ENCODE results near the gene TMEM120B.

Gene TMEM120B

DNA sequence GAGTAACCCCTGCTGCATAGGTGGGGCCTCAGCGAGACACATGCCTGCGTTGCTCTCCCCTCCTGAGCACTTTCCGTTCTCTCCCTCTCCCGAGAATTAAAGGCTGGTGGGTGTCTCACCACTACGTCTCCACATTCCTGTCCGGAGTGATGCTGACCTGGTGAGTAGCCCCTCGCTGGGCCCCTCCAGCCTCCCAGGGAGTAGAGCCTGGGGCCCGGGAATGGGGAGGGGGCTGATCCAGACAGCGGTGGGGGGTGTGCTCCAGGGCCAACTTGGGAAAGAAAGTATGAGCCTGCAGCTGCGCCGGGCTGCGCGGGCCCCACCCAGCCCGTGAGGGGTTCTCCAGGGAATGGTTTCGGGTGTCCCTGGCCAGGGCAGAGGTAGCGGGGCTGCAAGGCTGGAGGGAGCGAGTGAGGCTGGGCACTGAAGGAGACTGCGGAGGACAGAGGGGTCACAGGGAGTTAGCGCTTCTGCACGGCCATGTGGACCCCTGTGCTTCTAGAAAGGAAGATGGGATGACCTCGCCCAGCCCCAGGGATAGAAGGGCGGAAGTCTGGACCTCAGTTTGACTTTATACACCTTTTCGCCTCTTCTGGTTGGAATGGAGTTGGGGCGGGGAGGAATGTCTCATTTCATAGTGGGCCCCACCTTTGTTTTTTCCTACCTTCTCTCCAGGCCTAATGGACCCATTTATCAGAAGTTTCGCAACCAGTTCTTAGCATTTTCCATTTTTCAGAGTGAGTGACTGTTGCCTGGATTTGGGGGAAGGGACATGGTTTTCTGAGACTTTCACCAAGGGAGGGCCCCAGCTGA is 58.5 kb downstream of the TMEM120B start:
- Histone ChIP-seq H3K27ac (ENCODE audit: low read depth in 2 of 2, low read length in 2 of 2) (no peak overlapping the region), H3K9ac (ENCODE audit: low read depth in 1 of 2, low read length in 2 of 2) (no peak overlapping the region), H3K4me1 (ENCODE audit: control insufficient read depth in 2 of 2, insufficient read depth in 2 of 2, low read length in 2 of 2) (peaks cover 5 to 8% of the 10 kb centered on the region in 2 donors), H3K4me3 (ENCODE audit: low read length in 2 of 2) (no peak overlapping the region), H3K36me3 (ENCODE audit: control insufficient read depth in 2 of 2, insufficient read depth in 2 of 2, low read length in 2 of 2) (no peaks in the 10 kb centered on the region), H3K27me3 (ENCODE audit: control insufficient read depth in 2 of 2, insufficient read depth in 2 of 2, low read length in 2 of 2) (no peaks in the 10 kb centered on the region), H3K9me3 (ENCODE audit: control insufficient read depth in 2 of 2, low read length in 2 of 2) (no peaks in the 10 kb centered on the region)

DNA sequence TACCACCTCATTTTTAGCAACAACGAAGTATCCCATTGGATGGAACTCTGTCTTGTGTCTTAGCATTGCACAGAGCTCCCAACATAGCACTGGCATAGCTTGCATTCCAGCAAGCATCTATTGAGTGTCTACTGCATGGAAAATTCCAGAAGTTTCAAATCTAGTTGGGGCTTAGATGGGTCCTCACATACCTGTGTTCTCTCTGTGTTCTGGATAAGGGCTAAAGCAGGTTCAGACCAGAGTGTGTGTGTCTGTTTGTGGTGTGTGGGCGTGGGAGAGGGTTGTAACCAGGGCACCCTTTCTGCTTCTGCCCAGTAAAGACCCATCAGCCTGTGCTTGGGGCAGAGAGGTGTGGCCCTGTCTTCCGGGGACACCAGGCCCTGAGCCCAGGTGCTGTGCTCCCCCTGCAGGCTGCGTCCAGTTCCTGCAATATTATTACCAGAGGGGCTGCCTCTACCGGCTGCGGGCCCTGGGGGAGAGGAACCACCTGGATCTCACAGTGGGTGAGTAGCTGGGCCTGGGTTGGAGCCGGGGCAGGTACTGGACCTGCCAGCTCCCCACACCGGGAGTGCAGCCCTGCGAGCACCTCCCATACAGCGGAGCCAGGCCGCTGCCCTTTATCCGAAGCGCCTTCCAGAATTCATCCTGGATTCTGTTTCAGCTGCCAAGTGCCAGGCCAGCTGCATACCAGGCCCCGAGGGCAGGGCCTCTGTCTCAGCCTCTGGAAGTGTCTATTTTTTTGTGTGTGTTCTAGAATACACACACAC is 60.6 kb downstream of the TMEM120B start:
- Histone ChIP-seq H3K9ac (ENCODE audit: low read depth in 1 of 2, low read length in 2 of 2) (peak overlapping the region in 1 of 2 donors; percentile 1), H3K27me3 (ENCODE audit: control insufficient read depth in 2 of 2, insufficient read depth in 2 of 2, low read length in 2 of 2) (no peaks in the 10 kb centered on the region), H3K4me1 (ENCODE audit: control insufficient read depth in 2 of 2, insufficient read depth in 2 of 2, low read length in 2 of 2) (peaks cover 9 to 12% of the 10 kb centered on the region in 2 donors), H3K27ac (ENCODE audit: low read depth in 2 of 2, low read length in 2 of 2) (no peak overlapping the region), H3K9me3 (ENCODE audit: control insufficient read depth in 2 of 2, low read length in 2 of 2) (no peaks in the 10 kb centered on the region), H3K4me3 (ENCODE audit: low read length in 2 of 2) (no peak overlapping the region), H3K36me3 (ENCODE audit: control insufficient read depth in 2 of 2, insufficient read depth in 2 of 2, low read length in 2 of 2) (peaks cover 0 to 1% of the 10 kb centered on the region in 2 donors)

DNA sequence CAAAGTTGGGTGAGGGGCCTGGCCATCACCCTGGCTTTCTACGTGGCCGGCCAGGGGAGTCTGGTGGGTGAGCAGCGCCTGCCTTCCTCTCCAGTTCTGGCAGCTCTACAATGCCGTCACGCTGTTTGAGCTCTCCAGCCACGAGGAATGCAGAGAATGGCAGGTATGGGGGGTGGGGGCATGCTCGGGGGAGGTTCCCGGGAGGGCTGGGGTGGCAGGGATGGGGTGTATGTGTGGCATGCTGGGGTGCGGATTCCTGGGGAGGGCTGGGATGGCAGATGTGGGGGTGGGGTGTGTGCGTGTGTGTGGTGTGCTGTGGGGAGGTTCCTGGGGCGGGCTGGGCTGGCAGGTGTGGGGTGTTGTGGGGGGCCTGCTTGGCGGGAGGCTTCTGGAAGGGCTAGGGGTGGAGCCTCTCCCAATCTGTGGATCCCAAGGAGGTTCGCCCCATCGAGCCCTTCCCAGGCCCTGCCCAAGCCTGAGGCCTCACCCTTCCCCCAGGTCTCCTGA is 62.5 kb downstream of the TMEM120B start:
- Histone ChIP-seq H3K9ac (ENCODE audit: low read depth in 1 of 2, low read length in 2 of 2) (no peak overlapping the region), H3K9me3 (ENCODE audit: control insufficient read depth in 2 of 2, low read length in 2 of 2) (no peaks in the 10 kb centered on the region), H3K4me1 (ENCODE audit: control insufficient read depth in 2 of 2, insufficient read depth in 2 of 2, low read length in 2 of 2) (peaks cover 9% of the 10 kb centered on the region in 2 donors), H3K36me3 (ENCODE audit: control insufficient read depth in 2 of 2, insufficient read depth in 2 of 2, low read length in 2 of 2) (peaks cover 1 to 4% of the 10 kb centered on the region in 2 donors), H3K27me3 (ENCODE audit: control insufficient read depth in 2 of 2, insufficient read depth in 2 of 2, low read length in 2 of 2) (no peaks in the 10 kb centered on the region), H3K4me3 (ENCODE audit: low read length in 2 of 2) (no peak overlapping the region), H3K27ac (ENCODE audit: low read depth in 2 of 2, low read length in 2 of 2) (no peak overlapping the region)

DNA sequence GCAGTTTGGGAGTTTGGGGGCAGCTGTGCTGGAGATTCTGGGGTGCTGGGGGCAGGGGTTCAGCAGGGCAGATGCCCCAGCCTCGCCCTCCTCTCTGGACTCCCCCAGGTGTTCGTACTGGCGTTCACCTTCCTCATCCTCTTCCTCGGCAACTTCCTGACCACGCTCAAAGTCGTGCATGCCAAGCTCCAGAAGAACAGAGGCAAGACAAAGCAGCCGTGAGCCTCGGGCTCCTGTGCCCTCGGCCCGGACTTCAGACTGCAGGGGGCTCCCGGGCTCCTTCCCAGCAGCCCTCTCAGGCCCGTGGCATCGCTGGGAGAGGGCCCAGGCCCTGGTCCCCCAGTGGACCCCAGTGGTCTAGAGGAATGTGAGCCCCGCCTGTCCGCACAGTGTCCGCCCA is 62.9 kb downstream of the TMEM120B start:
- Histone ChIP-seq H3K4me1 (ENCODE audit: control insufficient read depth in 2 of 2, insufficient read depth in 2 of 2, low read length in 2 of 2) (peaks cover 7% of the 10 kb centered on the region in 2 donors), H3K27me3 (ENCODE audit: control insufficient read depth in 2 of 2, insufficient read depth in 2 of 2, low read length in 2 of 2) (no peaks in the 10 kb centered on the region), H3K4me3 (ENCODE audit: low read length in 2 of 2) (no peak overlapping the region), H3K9me3 (ENCODE audit: control insufficient read depth in 2 of 2, low read length in 2 of 2) (no peaks in the 10 kb centered on the region), H3K36me3 (ENCODE audit: control insufficient read depth in 2 of 2, insufficient read depth in 2 of 2, low read length in 2 of 2) (peaks cover 4% of the 10 kb centered on the region in 2 donors), H3K27ac (ENCODE audit: low read depth in 2 of 2, low read length in 2 of 2) (no peak overlapping the region), H3K9ac (ENCODE audit: low read depth in 1 of 2, low read length in 2 of 2) (no peak overlapping the region)

- Histone ChIP-seq H3K4me3 (ENCODE audit: low read length in 2 of 2) (no peak overlapping the region), H3K36me3 (ENCODE audit: control insufficient read depth in 2 of 2, insufficient read depth in 2 of 2, low read length in 2 of 2) (peaks cover 4% of the 10 kb centered on the region in 2 donors), H3K27me3 (ENCODE audit: control insufficient read depth in 2 of 2, insufficient read depth in 2 of 2, low read length in 2 of 2) (no peaks in the 10 kb centered on the region), H3K9ac (ENCODE audit: low read depth in 1 of 2, low read length in 2 of 2) (no peak overlapping the region), H3K9me3 (ENCODE audit: control insufficient read depth in 2 of 2, low read length in 2 of 2) (no peaks in the 10 kb centered on the region), H3K4me1 (ENCODE audit: control insufficient read depth in 2 of 2, insufficient read depth in 2 of 2, low read length in 2 of 2) (peaks cover 7 to 9% of the 10 kb centered on the region in 2 donors), H3K27ac (ENCODE audit: low read depth in 2 of 2, low read length in 2 of 2) (no peak overlapping the region)
Measured at GRCh38 chr12:121776190-121777098, 63.9 kb downstream of the TMEM120B start.

GRCh38 chr12:121778567-121779421 is 66.2 kb downstream of the TMEM120B start:
- no peak overlapping the region for H3K27ac ChIP-seq (ENCODE audit: low read depth in 2 of 2, low read length in 2 of 2)
- H3K4me1 ChIP-seq (ENCODE audit: control insufficient read depth in 2 of 2, insufficient read depth in 2 of 2, low read length in 2 of 2) = peaks cover 3 to 12% of the 10 kb centered on the region in 2 donors
- H3K9ac ChIP-seq (ENCODE audit: low read depth in 1 of 2, low read length in 2 of 2) = no peak overlapping the region
- no peak overlapping the region for H3K4me3 ChIP-seq (ENCODE audit: low read length in 2 of 2)
- no peaks in the 10 kb centered on the region for H3K27me3 ChIP-seq (ENCODE audit: control insufficient read depth in 2 of 2, insufficient read depth in 2 of 2, low read length in 2 of 2)
- no peaks in the 10 kb centered on the region for H3K9me3 ChIP-seq (ENCODE audit: control insufficient read depth in 2 of 2, low read length in 2 of 2)
- H3K36me3 ChIP-seq (ENCODE audit: control insufficient read depth in 2 of 2, insufficient read depth in 2 of 2, low read length in 2 of 2) = peaks cover 4% of the 10 kb centered on the region in 2 donors

DNA sequence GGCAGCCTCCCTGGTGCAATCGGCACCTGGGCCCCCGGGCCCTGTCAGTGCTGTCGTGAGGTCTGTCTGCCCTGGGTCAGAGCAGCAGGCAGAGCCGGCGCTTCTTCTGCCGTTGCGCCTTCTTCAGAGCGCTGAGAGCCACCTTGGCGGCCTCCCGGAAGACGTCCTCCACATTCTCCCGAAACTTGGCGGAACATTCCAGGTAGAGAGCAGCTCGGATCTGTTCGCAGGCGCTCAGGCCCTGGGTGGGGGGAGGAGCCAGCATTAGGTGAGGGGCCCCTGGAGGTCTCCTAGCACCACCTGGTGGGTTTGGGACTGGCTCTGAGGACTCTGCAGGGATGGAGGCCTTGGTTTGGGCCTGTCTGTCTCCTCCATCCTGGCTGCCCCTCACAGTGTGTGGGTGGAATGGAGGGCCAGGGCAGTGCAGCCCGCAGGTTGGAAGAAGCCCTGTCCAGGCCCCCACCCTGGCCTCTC is 66.9 kb downstream of the TMEM120B start:
- Histone ChIP-seq H3K4me3 (ENCODE audit: low read length in 2 of 2) (no peak overlapping the region), H3K27me3 (ENCODE audit: control insufficient read depth in 2 of 2, insufficient read depth in 2 of 2, low read length in 2 of 2) (no peaks in the 10 kb centered on the region), H3K9ac (ENCODE audit: low read depth in 1 of 2, low read length in 2 of 2) (no peak overlapping the region), H3K4me1 (ENCODE audit: control insufficient read depth in 2 of 2, insufficient read depth in 2 of 2, low read length in 2 of 2) (peaks cover 3 to 12% of the 10 kb centered on the region in 2 donors), H3K9me3 (ENCODE audit: control insufficient read depth in 2 of 2, low read length in 2 of 2) (no peaks in the 10 kb centered on the region), H3K27ac (ENCODE audit: low read depth in 2 of 2, low read length in 2 of 2) (no peak overlapping the region), H3K36me3 (ENCODE audit: control insufficient read depth in 2 of 2, insufficient read depth in 2 of 2, low read length in 2 of 2) (peaks cover 4% of the 10 kb centered on the region in 2 donors)

GRCh38 chr12:121780429-121780828 is 67.9 kb downstream of the TMEM120B start:
- no peaks in the 10 kb centered on the region for H3K27me3 ChIP-seq (ENCODE audit: control insufficient read depth in 2 of 2, insufficient read depth in 2 of 2, low read length in 2 of 2)
- peaks cover 4% of the 10 kb centered on the region in 2 donors for H3K36me3 ChIP-seq (ENCODE audit: control insufficient read depth in 2 of 2, insufficient read depth in 2 of 2, low read length in 2 of 2)
- H3K27ac ChIP-seq (ENCODE audit: low read depth in 2 of 2, low read length in 2 of 2) = no peak overlapping the region
- H3K4me3 ChIP-seq (ENCODE audit: low read length in 2 of 2) = no peak overlapping the region
- no peak overlapping the region for H3K9ac ChIP-seq (ENCODE audit: low read depth in 1 of 2, low read length in 2 of 2)
- H3K4me1 ChIP-seq (ENCODE audit: control insufficient read depth in 2 of 2, insufficient read depth in 2 of 2, low read length in 2 of 2) = peaks cover 3 to 12% of the 10 kb centered on the region in 2 donors
- no peaks in the 10 kb centered on the region for H3K9me3 ChIP-seq (ENCODE audit: control insufficient read depth in 2 of 2, low read length in 2 of 2)

- peak overlapping the region in 1 of 2 donors; percentile 43 for H3K27ac ChIP-seq (ENCODE audit: low read depth in 2 of 2, low read length in 2 of 2)
- H3K4me3 ChIP-seq (ENCODE audit: low read length in 2 of 2) = peak overlapping the region in 1 of 2 donors; percentile 4
- no peaks in the 10 kb centered on the region for H3K9me3 ChIP-seq (ENCODE audit: control insufficient read depth in 2 of 2, low read length in 2 of 2)
- no peaks in the 10 kb centered on the region for H3K27me3 ChIP-seq (ENCODE audit: control insufficient read depth in 2 of 2, insufficient read depth in 2 of 2, low read length in 2 of 2)
- H3K4me1 ChIP-seq (ENCODE audit: control insufficient read depth in 2 of 2, insufficient read depth in 2 of 2, low read length in 2 of 2) = peaks cover 0 to 9% of the 10 kb centered on the region in 2 donors
- no peak overlapping the region for H3K9ac ChIP-seq (ENCODE audit: low read depth in 1 of 2, low read length in 2 of 2)
- peaks cover 4% of the 10 kb centered on the region in 2 donors for H3K36me3 ChIP-seq (ENCODE audit: control insufficient read depth in 2 of 2, insufficient read depth in 2 of 2, low read length in 2 of 2)
Measured at GRCh38 chr12:121781484-121781997, 69.0 kb downstream of the TMEM120B start.
